ENCODE results near the gene SIN3B. TPM values are rescaled to one million over a fixed set of nuclear protein-coding genes. Genes with fewer than 3 reads are reported as not detected.
A peak's percentile ranks its signal among the peaks of the same experiment; 100 is the strongest.

The SIN3B gene
- total and polyA plus RNA-seq, 2 donors from 2014 or later = 12.2 to 62.0 TPM

DNA sequence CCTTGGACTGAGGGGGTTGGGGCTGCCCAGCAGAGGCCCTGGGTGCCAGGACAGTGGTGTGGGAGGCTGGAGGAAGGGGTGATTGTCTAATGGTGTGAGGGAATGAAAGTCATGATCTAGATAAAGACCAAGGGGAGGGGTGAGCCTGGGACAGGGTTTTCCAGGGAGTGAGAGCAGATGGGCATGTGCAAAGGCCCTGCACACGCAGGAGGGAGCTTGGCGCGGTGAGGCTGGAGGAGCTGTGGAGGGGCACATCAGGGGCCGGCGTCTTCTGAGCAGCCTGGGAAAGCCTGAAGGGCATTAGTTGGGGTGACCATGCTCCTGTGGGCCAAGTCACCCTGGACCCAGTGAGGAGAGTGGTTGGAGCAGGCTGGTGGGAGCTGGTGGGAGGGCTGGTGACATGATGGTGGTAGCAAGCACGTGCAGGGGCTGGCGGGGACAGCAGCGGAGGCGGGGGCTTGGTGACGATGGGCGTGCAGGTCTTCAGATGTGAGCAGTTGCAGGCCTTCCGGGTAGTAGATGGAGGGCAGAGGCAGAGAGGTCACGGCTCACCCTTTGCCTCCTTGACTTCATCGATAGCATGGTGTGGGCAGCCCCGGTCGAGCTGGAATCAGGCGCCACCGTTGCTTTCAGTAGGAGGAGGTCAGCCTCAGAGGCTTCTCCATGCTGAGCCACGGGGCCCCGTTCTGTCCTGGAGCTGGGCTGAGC lies 39.4 kb downstream of the SIN3B start:
- Histone ChIP-seq H3K4me1 (ENCODE audit: control insufficient read depth in 2 of 3, insufficient read depth in 2 of 3, low read depth in 1 of 3, low read length in 3 of 3) (peaks cover 0 to 3% (median 0%) of the 10 kb centered on the region in 3 donors), H3K36me3 (ENCODE audit: control insufficient read depth in 2 of 3, insufficient read depth in 3 of 3, low read length in 3 of 3) (peaks cover 0 to 43% (median 22%) of the 10 kb centered on the region in 3 donors), H3K27ac (ENCODE audit: low read depth in 2 of 2, low read length in 2 of 2) (no peak overlapping the region), H3K27me3 (ENCODE audit: control insufficient read depth, insufficient read depth, low read length) (no peaks in the 10 kb centered on the region), H3K4me3 (ENCODE audit: low read length in 3 of 3) (no peak overlapping the region), H3K9ac (ENCODE audit: low read length in 3 of 3) (no peak overlapping the region), H3K9me3 (ENCODE audit: control insufficient read depth in 2 of 3, insufficient read depth in 1 of 3, low read length in 3 of 3) (no peaks in the 10 kb centered on the region)
- intact Hi-C loops (cut with DNase I) = no loop called here
- TF ChIP-seq, protein P1, sequence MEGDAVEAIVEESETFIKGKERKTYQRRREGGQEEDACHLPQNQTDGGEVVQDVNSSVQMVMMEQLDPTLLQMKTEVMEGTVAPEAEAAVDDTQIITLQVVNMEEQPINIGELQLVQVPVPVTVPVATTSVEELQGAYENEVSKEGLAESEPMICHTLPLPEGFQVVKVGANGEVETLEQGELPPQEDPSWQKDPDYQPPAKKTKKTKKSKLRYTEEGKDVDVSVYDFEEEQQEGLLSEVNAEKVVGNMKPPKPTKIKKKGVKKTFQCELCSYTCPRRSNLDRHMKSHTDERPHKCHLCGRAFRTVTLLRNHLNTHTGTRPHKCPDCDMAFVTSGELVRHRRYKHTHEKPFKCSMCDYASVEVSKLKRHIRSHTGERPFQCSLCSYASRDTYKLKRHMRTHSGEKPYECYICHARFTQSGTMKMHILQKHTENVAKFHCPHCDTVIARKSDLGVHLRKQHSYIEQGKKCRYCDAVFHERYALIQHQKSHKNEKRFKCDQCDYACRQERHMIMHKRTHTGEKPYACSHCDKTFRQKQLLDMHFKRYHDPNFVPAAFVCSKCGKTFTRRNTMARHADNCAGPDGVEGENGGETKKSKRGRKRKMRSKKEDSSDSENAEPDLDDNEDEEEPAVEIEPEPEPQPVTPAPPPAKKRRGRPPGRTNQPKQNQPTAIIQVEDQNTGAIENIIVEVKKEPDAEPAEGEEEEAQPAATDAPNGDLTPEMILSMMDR (IDR thresholded peaks at IDR 0.05; ENCODE audit: borderline replicate concordance, extremely low read depth, insufficient read depth) = no peak
- DNase-seq (peak in 1 of 5 donors; percentile 64), FAIRE-seq (no peak)

- H3K36me3 ChIP-seq (ENCODE audit: control insufficient read depth in 2 of 3, insufficient read depth in 3 of 3, low read length in 3 of 3) = peaks cover 0 to 40% (median 19%) of the 10 kb centered on the region in 3 donors
- H3K4me3 ChIP-seq (ENCODE audit: low read length in 3 of 3) = no peak overlapping the region
- peaks cover 0 to 3% (median 0%) of the 10 kb centered on the region in 3 donors for H3K4me1 ChIP-seq (ENCODE audit: control insufficient read depth in 2 of 3, insufficient read depth in 2 of 3, low read depth in 1 of 3, low read length in 3 of 3)
- FAIRE-seq = no peak
- H3K9ac ChIP-seq (ENCODE audit: low read length in 3 of 3) = no peak overlapping the region
- DNase-seq = no peak
- H3K27ac ChIP-seq (ENCODE audit: low read depth in 2 of 2, low read length in 2 of 2) = no peak overlapping the region
- TF ChIP-seq, protein P1 (IDR thresholded peaks at IDR 0.05; ENCODE audit: borderline replicate concordance, extremely low read depth, insufficient read depth) = no peak
- H3K9me3 ChIP-seq (ENCODE audit: control insufficient read depth in 2 of 3, insufficient read depth in 1 of 3, low read length in 3 of 3) = no peaks in the 10 kb centered on the region
- intact Hi-C loops (cut with DNase I) = no loop called here
- no peaks in the 10 kb centered on the region for H3K27me3 ChIP-seq (ENCODE audit: control insufficient read depth, insufficient read depth, low read length)
Observed at GRCh38 chr19:16869331-16869972, 40.3 kb downstream of the SIN3B start.

DNA sequence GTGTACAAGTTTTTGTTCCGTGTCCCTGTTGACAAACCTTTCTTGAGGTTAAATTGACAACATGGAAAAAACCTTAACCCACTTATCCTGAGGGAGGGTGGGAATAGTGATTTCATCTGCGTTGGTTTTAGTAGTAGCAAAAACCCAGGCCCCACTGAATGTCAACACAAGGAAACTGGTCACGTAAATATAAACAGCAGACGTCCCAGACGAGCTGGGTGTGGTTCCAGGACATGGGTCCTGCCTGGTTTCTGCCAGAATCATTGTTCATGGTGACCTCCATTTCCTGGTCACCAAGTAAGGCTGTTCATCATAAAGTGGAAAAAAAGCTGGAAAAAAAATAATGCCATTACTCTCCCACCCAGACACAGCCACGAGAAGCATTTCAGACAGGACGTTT lies 42.7 kb downstream of the SIN3B start:
- FAIRE-seq (peak; percentile 25), DNase-seq (peak in 2 of 5 donors; percentile 46 to 61)

More for the DNA sequence above, 42.7 kb downstream of the SIN3B start:
- H3K9ac ChIP-seq (ENCODE audit: low read length in 3 of 3) = no peak overlapping the region
- no peaks in the 10 kb centered on the region for H3K27me3 ChIP-seq (ENCODE audit: control insufficient read depth, insufficient read depth, low read length)
- intact Hi-C loops (cut with DNase I) = no loop called here
- TF ChIP-seq, protein P1 (IDR thresholded peaks at IDR 0.05; ENCODE audit: borderline replicate concordance, extremely low read depth, insufficient read depth) = no peak
- no peaks in the 10 kb centered on the region for H3K9me3 ChIP-seq (ENCODE audit: control insufficient read depth in 2 of 3, insufficient read depth in 1 of 3, low read length in 3 of 3)
- peak overlapping the region; percentile 33 to 54 for H3K27ac ChIP-seq (ENCODE audit: low read depth in 2 of 2, low read length in 2 of 2)
- peaks cover 0 to 3% (median 0%) of the 10 kb centered on the region in 3 donors for H3K4me1 ChIP-seq (ENCODE audit: control insufficient read depth in 2 of 3, insufficient read depth in 2 of 3, low read depth in 1 of 3, low read length in 3 of 3)
- peaks cover 0 to 35% (median 16%) of the 10 kb centered on the region in 3 donors for H3K36me3 ChIP-seq (ENCODE audit: control insufficient read depth in 2 of 3, insufficient read depth in 3 of 3, low read length in 3 of 3)
- no peak overlapping the region for H3K4me3 ChIP-seq (ENCODE audit: low read length in 3 of 3)
